Memory B cell (primary cell): ENCODE results near the gene TBL1Y.
"Not testable (repeated sequence)": the region's sequence is repeated elsewhere in the genome, so short reads cannot be mapped to it uniquely, and the experiment has no call there.

ENCODE experiments used
- ATAC-seq: fragments of 150-1000 bp; cut with Tn5 transposase; 2 replicates; pipeline ENCODE4 v1.10.0; 2021; ENCODE audit warnings: low read depth, mild to moderate bottlenecking, moderate library complexity
- DNase-seq, 2 donors: peaks; one replicate each; pipeline ENCODE4 v3.0.0; 2022; ENCODE audit warnings: low spot score in 2 of 2
- H3K27ac Mint-ChIP-seq: one replicate; pipeline ENCODE4 v1.8.0; 2022; ENCODE audit warnings: mild to moderate bottlenecking, moderate library complexity, mixed read lengths
- H3K27me3 Mint-ChIP-seq: one replicate; pipeline ENCODE4 v1.8.0; 2022; ENCODE audit warnings: mixed read lengths
- H3K36me3 Mint-ChIP-seq: one replicate; pipeline ENCODE4 v1.8.0; 2022; ENCODE audit warnings: mild to moderate bottlenecking, mixed read lengths
- H3K4me1 Mint-ChIP-seq: one replicate; pipeline ENCODE4 v1.8.0; 2022; ENCODE audit warnings: mixed read lengths
- H3K4me3 Mint-ChIP-seq: one replicate; pipeline ENCODE4 v1.8.0; 2022; ENCODE audit warnings: mild to moderate bottlenecking, moderate library complexity, mixed read lengths
- H3K9me3 Mint-ChIP-seq: one replicate; pipeline ENCODE4 v1.8.0; 2022; ENCODE audit warnings: mixed read lengths

Gene TBL1Y

DNA sequence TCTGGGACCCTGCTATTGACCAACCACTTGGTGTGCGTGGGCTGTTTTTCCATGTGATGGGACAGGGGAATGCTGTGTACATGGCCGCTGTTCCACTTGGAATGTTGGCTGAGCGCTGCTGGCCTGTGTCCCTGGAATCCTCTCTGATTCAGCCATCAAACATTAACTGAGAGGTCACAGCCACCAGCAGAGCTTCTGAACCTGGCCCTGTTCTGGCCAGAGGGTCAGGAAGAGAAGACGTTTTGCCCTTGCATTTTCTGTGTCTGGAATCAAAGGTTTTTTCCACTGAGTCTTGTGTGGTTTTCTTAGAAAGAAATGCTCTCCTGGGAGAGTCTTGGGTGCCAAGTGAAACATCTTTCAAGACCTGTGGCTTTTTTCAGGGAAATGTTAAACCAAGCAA lies 85.5 kb downstream of the TBL1Y start:
- Mint-ChIP-seq H3K27me3 (peaks cover 3% of the 10 kb centered on the region), H3K27ac (no peak overlapping the region), H3K9me3 (no peaks in the 10 kb centered on the region), H3K4me1 (peaks cover 4% of the 10 kb centered on the region), H3K4me3 (no peak overlapping the region), H3K36me3 (no peaks in the 10 kb centered on the region)
- ATAC-seq = no peak
- DNase-seq = no peak

DNA sequence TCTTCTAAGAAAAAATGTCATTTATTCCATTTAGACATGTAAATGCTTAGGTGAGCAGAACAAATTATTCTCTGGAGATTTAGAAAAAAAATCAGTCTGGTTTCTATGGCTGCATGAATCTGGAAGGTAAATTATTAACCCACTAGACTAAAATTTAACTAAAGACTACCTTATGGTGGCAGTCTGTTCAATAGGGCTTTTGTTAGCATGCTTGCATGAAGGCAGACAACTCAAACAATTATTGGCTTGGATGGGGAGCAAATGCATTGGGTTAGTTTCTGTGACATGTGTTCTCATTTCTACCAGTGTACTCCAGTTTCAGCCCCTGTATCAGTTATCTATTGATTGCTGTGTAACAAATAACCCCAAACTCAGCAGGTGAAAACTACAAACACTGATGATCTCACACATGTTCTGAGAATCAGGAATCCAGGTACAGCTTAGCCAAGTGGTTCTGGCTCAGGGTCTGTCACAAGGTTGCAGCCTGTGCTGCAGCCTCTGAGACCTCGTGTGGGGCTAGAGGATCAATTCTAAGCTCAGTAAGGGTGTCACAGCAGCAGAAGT lies 87.1 kb downstream of the TBL1Y start:
- H3K36me3 Mint-ChIP-seq = no peaks in the 10 kb centered on the region
- ATAC-seq (no peak), DNase-seq (no peak)
- peaks cover 3% of the 10 kb centered on the region for H3K27me3 Mint-ChIP-seq
- no peak overlapping the region for H3K27ac Mint-ChIP-seq
- no peaks in the 10 kb centered on the region for H3K9me3 Mint-ChIP-seq
- peaks cover 7% of the 10 kb centered on the region for H3K4me1 Mint-ChIP-seq
- no peak overlapping the region for H3K4me3 Mint-ChIP-seq

DNA sequence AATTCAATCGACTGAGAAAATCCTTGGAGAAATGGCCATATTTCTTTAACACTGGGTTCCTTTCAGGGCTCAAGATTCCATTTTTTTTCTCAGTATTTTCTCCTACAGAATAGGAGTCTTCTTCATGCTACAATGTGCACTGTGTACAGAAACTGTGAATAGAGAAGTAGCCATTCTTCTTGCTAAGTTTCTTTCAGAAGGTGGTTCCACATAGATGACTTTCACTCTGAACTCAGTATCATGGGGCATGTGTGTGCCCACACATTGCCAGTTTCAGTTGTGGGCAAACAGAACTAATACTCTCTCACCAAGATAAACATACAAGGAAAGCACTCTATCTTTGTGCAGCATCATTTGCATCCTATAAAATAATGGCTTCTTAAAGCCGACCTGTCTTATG lies 89.4 kb downstream of the TBL1Y start:
- Mint-ChIP-seq H3K36me3 (no peaks in the 10 kb centered on the region), H3K4me1 (peaks cover 7% of the 10 kb centered on the region), H3K27me3 (peaks cover 3% of the 10 kb centered on the region), H3K9me3 (no peaks in the 10 kb centered on the region), H3K27ac (peak overlapping the region; percentile 59), H3K4me3 (peak overlapping the region; percentile 59)
- ATAC-seq = peak; percentile 64
- DNase-seq = no peak

DNA sequence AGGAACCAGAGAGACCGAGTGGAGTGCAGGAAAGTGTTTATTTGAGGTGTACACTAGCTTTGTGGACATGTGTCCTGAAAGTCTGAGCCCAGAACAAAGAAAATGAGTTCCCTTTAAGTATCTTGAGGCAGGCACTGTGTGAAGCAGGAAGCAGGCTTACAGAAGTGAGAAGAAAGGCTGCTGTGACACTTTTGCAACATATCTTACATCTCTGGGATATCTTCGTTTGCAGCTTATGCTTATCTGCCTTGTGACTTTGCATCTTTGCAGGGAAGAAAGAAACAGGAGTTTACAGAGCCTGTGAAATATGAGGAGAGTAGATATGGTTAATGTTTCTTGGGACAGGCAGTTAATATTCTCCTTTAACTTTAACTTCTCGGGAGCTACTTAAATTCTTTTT lies 92.1 kb downstream of the TBL1Y start:
- Mint-ChIP-seq H3K4me3 (no peak overlapping the region), H3K27me3 (peaks cover 3% of the 10 kb centered on the region), H3K36me3 (no peaks in the 10 kb centered on the region), H3K27ac (no peak overlapping the region), H3K9me3 (no peaks in the 10 kb centered on the region), H3K4me1 (peaks cover 7% of the 10 kb centered on the region)
- ATAC-seq = no peak
- DNase-seq = no peak

DNA sequence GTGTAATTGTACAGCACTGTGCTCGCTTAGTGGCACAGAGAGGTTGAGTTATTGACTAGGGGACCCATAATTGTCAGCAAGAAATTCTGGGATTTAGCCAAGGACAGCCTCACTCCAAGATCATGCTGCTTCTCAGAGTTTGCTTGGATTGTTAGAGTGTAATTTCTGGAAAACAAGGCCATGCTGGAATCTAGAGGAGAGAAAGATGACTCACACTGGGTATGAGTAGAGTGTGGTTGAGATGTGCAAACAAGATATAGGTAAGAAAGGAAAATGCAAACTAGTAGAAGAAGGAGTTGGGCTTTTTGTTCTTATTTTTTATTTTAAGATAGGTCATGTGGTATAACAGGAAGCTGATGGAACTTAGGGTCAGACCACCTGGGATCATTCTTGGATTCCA lies 97.4 kb downstream of the TBL1Y start:
- Mint-ChIP-seq H3K9me3 (no peaks in the 10 kb centered on the region), H3K36me3 (no peaks in the 10 kb centered on the region), H3K4me1 (no peaks in the 10 kb centered on the region), H3K27me3 (no peaks in the 10 kb centered on the region), H3K27ac (no peak overlapping the region), H3K4me3 (no peak overlapping the region)
- DNase-seq (no peak), ATAC-seq (no peak)

DNA sequence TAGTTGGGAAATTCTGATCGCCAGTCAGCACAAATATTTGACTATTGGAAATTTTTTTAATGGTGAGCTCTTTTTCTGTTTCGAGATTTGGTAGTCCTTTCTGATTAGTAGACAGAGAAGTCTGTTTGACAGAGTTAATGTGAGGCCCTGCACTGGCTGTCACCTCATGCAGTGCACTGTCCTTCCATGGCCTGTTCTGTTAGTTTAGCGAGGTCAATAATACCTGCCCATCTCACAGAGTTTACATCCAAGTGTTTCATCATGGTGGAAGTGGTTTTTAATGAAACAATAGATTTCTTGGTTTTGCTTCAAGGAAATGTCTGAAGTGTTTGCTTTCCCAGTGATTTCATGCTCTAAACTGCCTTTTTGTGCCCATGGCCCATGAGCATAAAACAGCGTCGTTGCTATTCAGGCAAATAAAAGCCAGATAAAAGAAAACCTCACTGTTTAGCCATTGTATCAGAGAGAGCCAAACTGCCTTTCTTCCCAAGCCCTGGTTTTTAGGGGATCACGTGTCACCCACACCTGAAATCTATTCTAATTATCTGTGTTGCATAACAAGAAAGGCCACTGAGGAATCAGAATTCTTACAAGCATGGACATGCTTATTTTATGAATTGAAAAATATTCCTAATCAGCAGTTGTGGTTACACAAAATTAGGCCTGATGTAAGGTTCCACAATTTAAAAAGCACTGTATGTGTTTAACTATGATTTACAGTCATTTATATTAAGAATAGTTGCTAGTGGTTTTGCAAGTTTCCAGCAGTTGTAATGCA lies 98.3 kb downstream of the TBL1Y start:
- DNase-seq (no peak), ATAC-seq (no peak)
- Mint-ChIP-seq H3K9me3 (no peaks in the 10 kb centered on the region), H3K27ac (no peak overlapping the region), H3K36me3 (no peaks in the 10 kb centered on the region), H3K4me1 (no peaks in the 10 kb centered on the region), H3K4me3 (no peak overlapping the region), H3K27me3 (no peaks in the 10 kb centered on the region)

DNA sequence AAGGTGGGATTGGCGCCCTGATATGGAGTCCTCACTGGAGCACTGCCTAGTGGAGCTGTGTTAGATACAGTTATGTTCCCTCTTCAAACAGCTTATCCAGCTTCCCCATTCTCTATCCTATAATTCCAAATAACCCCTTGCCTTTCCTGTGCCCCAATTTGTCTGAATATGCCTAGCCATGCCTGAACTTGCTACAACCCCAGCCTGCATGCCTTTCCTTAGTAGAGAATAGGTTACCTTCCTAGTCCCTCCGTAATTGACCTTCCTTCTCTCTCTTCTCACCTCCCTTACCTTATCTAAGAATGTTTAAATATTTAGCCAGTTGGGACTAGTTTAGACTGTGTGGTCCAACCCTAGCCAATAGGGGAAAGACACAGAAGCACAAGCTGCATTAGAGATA lies 102.6 kb downstream of the TBL1Y start:
- no peaks in the 10 kb centered on the region for H3K36me3 Mint-ChIP-seq
- no peaks in the 10 kb centered on the region for H3K9me3 Mint-ChIP-seq
- ATAC-seq = no peak
- H3K4me3 Mint-ChIP-seq = no peak overlapping the region
- no peaks in the 10 kb centered on the region for H3K4me1 Mint-ChIP-seq
- H3K27me3 Mint-ChIP-seq = no peaks in the 10 kb centered on the region
- H3K27ac Mint-ChIP-seq = no peak overlapping the region
- no peak for DNase-seq

DNA sequence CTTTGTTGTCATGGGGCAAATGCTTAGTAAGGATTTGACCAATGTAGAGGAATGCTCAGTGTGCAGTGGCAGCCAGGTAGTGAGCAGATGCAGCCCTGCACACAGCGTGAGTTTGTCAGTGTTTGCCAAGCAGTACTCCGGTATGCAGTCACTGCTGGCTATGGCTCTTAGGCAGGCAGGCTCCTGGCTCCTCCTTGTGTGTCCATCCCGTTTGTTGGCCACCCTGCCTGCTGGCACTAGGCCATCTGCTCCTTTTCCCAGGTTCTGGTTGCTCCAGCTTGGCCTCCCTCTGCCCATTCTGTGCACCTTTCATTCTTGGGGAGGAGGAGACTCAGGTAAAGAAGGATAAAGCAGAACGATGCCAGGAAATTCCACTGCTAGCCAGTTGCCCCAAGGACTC lies 106.0 kb downstream of the TBL1Y start:
- H3K27me3 Mint-ChIP-seq = no peaks in the 10 kb centered on the region
- no peak for DNase-seq
- no peak overlapping the region for H3K27ac Mint-ChIP-seq
- H3K36me3 Mint-ChIP-seq = no peaks in the 10 kb centered on the region
- H3K4me3 Mint-ChIP-seq = no peak overlapping the region
- no peaks in the 10 kb centered on the region for H3K9me3 Mint-ChIP-seq
- no peaks in the 10 kb centered on the region for H3K4me1 Mint-ChIP-seq
- ATAC-seq = no peak

DNA sequence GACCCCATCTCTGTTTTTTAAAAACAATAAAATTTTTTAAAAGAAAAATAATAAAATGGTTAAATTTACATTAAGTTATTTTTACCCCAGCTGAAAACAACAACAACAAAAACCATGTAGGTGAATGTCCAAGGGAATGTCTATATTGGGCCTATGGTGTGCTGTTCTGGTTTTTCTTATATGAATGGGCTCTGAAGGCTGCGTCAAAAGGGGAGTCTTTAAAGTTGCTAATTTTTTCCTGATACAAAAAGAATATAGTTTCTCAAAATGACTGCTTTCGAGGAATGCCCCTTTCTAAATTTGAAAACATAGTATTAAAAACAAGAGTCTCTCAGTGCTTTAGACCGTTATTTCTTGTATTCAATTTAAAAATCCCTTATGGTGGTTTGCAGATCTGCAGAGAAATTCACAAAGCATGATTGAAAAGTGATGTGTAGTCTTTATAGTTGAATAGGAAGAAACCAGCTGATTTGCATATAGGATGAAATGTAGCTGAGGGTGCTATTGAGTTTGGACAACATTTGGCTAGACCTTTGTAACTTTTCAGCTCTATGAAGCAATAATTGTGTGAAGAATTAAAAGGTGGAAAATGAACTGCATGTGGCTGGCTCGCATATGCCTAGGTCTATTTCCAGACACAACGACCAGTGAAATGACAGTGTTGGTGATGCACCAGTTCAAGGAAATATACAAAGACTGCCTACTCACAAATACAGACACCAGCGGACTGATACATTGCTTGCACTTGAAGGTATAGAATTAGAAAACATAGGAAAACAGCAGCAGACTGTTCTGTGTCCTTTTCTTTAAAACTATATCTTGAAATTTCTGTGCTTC lies 107.0 kb downstream of the TBL1Y start:
- no peaks in the 10 kb centered on the region for H3K27me3 Mint-ChIP-seq
- no peaks in the 10 kb centered on the region for H3K36me3 Mint-ChIP-seq
- no peaks in the 10 kb centered on the region for H3K9me3 Mint-ChIP-seq
- no peak overlapping the region for H3K27ac Mint-ChIP-seq
- H3K4me1 Mint-ChIP-seq = no peaks in the 10 kb centered on the region
- ATAC-seq (no peak), DNase-seq (no peak)
- H3K4me3 Mint-ChIP-seq = no peak overlapping the region

DNA sequence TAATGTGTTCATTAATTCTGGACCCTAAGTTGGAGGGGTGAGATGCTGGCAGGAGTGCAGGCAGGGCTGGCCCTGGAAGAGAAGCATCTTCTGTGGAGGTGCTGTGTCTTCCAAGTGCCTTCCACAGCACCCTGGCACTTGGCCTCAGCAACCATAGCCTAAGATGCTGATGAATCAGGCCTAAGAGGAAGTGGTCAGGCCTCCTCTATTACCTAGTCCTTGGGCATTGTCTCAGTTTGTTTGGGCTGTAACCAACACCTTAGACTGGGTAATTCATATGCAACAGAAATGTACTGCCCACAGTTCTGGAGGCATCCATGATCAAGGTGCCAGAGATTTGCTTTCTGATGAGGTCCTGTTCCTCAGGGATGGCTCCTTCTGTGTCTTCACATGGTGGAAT lies 128.5 kb downstream of the TBL1Y start:
- ATAC-seq (no peak), DNase-seq (no peak)
- Mint-ChIP-seq H3K9me3 (peaks cover 2% of the 10 kb centered on the region), H3K4me3 (no peak overlapping the region), H3K36me3 (no peaks in the 10 kb centered on the region), H3K27ac (no peak overlapping the region), H3K4me1 (no peaks in the 10 kb centered on the region), H3K27me3 (no peaks in the 10 kb centered on the region)

DNA sequence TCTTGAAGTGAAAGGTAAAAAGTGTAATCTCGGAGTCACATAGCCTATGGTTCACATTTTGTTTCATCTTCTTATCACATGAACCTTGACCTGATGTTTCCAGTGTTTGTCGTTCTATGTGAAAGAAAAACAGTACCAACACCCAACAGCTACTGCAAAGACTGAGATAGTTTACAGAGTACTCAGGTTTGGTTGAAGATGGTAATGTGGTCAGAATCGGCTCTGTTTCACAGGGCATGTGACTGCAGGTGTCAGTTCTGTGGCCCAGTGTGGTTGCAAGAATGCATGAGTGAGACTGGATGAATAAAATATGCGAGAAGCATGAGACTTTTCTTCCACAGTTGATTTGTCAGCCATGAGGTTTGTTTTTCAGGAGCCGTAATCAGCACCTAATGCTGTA lies 130.2 kb downstream of the TBL1Y start:
- DNase-seq (no peak), ATAC-seq (no peak)
- Mint-ChIP-seq H3K4me1 (no peaks in the 10 kb centered on the region), H3K27me3 (peaks cover 2% of the 10 kb centered on the region), H3K9me3 (peaks cover 2% of the 10 kb centered on the region), H3K4me3 (no peak overlapping the region), H3K27ac (no peak overlapping the region), H3K36me3 (no peaks in the 10 kb centered on the region)

DNA sequence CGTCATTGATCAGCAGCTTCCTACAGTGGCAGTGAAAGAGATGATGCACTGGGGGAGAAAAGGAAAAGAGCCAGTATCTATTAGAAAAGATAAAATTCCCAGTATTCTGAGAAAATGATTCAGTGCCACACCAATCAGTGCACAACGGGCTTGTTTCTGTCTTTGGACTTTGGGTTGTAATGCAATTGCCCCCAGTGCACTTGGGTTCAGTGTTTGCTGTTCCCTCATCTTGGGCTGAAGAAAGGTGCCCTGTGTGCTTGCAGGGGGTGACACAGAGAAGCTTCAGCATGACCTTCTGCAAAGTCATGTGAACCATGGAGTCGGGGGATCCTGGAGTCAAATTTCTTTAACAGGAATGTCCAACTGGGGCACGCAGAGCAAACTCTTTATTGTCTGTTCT lies 131.5 kb downstream of the TBL1Y start:
- Mint-ChIP-seq H3K4me3 (no peak overlapping the region), H3K27ac (no peak overlapping the region), H3K36me3 (no peaks in the 10 kb centered on the region), H3K9me3 (no peaks in the 10 kb centered on the region), H3K27me3 (peaks cover 2% of the 10 kb centered on the region), H3K4me1 (no peaks in the 10 kb centered on the region)
- DNase-seq = no peak
- no peak for ATAC-seq

DNA sequence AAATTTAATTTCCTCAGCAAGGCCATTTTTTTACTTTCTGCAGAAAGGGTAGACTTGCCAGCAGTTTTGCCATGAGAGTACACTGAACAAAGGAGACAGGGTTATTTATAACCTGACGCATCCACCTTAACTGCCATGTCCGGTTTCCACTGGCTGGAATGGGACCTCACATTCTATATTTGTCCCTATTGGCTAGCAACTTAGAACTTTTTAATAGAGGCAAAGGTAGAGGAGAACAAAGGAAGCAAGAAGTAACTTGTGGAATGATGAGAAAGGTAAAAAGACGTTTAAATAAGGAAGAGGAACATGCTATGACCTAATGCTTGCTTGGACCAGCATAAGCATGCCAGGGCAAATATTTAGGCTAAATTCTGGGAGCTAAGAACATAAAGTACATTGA lies 142.0 kb downstream of the TBL1Y start:
- H3K4me1 Mint-ChIP-seq, H3K4me3 Mint-ChIP-seq, H3K27me3 Mint-ChIP-seq, ATAC-seq, H3K36me3 Mint-ChIP-seq, DNase-seq, H3K9me3 Mint-ChIP-seq, H3K27ac Mint-ChIP-seq: not testable (repeated sequence)

DNA sequence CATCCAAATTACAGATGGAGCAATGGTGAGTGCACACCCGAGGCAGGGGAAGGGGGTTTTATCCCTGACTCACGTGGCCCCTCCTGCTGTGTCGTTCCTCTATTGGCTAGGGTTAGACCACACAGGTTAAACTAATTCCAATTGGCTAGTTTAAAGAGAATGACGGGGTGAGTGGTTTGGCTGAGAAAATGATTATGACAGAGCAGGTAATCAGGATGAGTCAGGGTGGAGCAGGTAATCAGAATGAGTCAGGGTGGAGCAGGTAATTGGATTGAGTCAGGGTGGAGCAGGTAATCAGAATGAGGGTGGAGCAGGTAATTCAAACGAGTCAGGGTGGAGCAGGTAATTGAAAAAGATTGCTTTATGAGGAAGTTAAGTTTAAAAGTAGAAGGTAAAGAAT lies 146.4 kb downstream of the TBL1Y start:
- H3K4me1 Mint-ChIP-seq = peaks cover 3% of the 10 kb centered on the region
- H3K36me3 Mint-ChIP-seq = no peaks in the 10 kb centered on the region
- ATAC-seq (no peak), DNase-seq (no peak)
- H3K9me3 Mint-ChIP-seq = peaks cover 5% of the 10 kb centered on the region
- no peak overlapping the region for H3K27ac Mint-ChIP-seq
- peaks cover 3% of the 10 kb centered on the region for H3K27me3 Mint-ChIP-seq
- H3K4me3 Mint-ChIP-seq = no peak overlapping the region
